Pulmonary artery endothelial cell (primary cell): ENCODE measurements around the gene ZNF560. TPM values are rescaled to one million over a fixed set of nuclear protein-coding genes. Genes with fewer than 3 reads are reported as not detected.

Source experiments
- DNase-seq: peaks from one replicate; pipeline ENCODE4 v3.0.0-alpha.2; 2011; ENCODE audit warnings: low read depth, low spot score
- total RNA-seq: library from RNA; depleted of rRNA; stranded (reverse); fragments of >200 nt; gene quantifications from 2 replicates; pipeline ENCODE4 v1.2.3, GENCODE V29; 2014

The ZNF560 gene
- total RNA-seq, 1 donor from 2014 or later, result not detected

DNA sequence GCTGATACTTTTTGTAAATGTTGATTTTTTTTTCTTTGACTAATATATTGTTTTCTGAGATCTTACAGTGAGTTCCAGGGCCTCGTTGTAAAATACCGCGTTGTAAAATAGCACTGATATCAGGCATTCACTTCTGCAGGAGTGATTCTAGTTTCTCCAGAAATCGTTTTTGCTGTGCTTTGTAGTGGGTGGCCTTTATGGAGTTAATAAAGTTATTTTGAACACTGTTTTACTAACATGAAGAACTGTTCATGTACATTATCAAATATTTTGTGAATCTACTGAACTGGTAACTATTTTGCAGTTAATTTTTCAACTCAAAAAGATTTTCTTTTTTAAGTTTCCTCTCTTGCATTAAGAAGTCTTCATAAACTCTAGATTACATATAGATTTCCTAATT lies 62.1 kb downstream of the ZNF560 start:
- no peak for DNase-seq

DNA sequence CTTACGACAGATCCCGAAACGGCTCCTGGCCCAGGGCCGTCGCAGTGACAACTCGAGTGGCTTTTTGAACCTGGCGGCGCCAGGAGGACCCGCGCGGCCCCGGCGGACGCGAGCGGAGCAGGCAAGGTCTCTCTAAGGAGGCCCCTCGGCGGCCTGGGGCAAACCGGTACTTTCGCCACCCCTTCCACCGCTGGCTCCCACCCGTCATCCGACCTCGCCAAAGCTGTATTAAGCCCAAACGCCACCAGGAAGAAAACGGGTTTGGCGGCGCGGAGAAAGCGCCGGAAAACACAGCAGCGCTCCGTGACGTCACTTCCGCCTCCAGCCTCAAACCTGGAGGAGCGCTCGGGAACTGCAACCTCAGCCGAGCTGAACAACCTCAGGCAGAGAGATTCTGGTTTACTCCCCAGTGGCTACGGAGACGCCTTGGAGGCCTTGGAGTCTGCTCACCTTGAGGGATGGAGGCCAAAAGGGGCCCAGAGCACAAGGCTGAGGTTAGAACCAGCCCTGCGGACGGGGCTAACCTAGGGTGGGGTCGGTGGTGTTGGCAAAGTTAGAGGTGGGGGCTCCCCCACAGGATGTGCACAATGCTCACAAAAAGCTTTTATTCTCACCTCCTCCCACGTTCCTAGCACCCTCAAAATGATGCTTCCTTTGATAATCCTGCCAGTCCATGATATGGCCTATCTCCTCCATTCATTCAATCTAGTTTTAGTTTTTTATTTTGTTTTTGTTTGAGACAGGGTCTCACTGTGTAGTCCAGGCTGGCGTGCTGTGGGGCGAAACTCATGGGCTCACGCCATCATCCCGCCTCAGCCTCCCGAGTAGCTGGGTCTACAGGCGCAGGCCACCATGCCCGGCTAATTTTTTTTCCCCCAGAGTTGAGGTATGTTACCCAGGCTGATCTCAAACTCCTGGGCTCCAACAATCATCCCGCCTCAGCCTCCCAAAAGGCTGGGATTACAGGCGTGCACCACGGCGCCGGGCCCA lies 62.8 kb downstream of the ZNF560 start, which contains the start of gene ZNF266:
TSS of gene ZNF266 (minus strand) at position 295 of the 990 bp plus-strand sequence. CDS start 15,484 bp downstream, outside the sequence.
- DNase-seq, result peak; percentile 74

DNA sequence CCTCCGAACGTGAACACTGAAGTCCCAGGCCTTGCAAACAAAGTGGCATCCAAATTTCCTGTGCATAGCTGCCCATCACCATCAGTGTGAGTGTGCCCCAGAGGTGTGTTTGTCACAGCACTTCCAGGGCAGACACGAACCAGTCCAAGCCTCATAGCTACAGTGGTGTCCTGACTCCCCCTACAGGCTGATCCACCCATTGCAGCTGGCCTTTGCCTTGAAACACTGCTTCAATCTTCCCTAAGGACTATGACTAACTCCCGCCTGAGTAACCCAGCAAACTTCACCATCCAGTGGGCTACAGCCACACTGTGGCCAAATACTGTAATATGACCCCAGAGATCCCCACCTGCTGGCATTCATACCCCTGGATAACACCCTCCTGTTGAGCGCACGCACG lies 66.9 kb downstream of the ZNF560 start:
- DNase-seq, result no peak

DNA sequence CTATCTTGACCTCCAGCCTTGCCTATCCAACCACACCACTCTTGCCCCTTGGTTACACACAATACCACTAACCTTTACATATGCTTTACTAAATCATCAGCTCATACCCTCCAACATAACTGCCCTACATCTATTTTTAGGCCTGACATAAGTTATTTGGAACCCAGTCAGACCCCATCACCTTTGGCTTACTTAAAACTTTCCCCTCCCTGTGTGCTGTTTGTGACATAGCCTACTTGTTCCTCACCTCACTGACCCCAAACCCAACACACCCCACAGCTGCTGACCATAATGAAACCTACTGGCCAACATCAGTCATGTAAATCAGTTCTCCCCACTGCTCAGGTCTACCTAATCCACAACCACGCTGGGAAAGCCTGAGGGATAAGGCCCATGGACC lies 68.0 kb downstream of the ZNF560 start:
- no peak for DNase-seq

DNA sequence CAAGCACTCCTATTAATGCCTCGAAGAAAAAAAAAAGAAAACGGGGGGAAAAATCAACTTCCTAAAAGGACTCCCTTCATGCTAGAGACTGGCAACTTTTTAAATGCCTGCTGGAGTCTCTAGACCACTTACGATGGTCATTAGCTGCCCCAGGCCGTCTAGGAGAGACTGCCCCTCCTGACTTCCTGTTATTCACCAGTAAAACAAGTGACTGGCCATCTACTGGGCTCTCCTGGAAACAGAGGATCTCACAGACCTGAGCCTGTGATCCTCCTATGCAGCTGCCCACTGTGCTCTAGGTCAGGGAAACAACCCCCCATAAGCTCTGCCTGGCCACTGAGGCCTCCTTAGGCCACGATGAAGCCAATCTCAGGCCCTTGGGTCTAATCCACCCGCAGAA lies 70.5 kb downstream of the ZNF560 start:
- DNase-seq, result no peak

Other genes with a start within 250 kb of the ZNF560 start
- gene OR7E24, start 247.7 kb downstream of the ZNF560 start, total RNA-seq, result not detected in 2 replicates
- gene ZNF699, start 188.8 kb downstream of the ZNF560 start, total RNA-seq, result 3.9 and 6.0 TPM in 2 replicates
- gene ZNF559, start 174.4 kb downstream of the ZNF560 start, total RNA-seq, result 7.6 and 11.5 TPM in 2 replicates
- 0.40 and 1.4 TPM in 2 replicates for gene ZNF177, start 135.6 kb downstream of the ZNF560 start, total RNA-seq
- 10.5 and 11.3 TPM in 2 replicates for gene ZNF266, start 63.0 kb downstream of the ZNF560 start, total RNA-seq
- 20.2 and 24.4 TPM in 2 replicates for gene ZNF426, start 40.0 kb upstream of the ZNF560 start, total RNA-seq
- gene ZNF121, start 85.9 kb upstream of the ZNF560 start, total RNA-seq, result 35.5 and 47.3 TPM in 2 replicates
- gene ZNF561, start 122.6 kb upstream of the ZNF560 start, total RNA-seq, result 22.8 and 41.3 TPM in 2 replicates
- 19.3 and 40.5 TPM in 2 replicates for gene ZNF562, start 176.5 kb upstream of the ZNF560 start, total RNA-seq